ENCODE data around the gene PALMD.

Gene PALMD

DNA sequence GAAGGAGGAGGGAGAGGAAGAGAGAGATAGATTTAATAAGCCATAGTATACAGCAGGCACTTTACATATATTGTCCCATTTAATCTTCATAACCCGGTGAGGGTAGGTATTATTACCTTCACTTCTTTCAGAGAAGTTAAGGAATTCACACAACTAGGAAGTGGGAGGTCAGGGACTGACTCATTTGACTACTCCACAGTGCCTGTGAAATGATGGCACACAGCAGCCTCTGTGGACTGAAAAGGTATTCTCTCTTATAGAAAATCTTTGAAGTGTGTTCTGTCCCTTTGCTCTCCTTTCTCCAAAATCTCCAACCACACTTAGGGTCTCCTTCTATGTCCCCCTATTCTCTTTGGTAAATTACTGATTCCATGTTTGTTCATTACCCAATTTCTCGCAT is 23.9 kb downstream of the PALMD start:
- TF ChIP-seq, protein P1, sequence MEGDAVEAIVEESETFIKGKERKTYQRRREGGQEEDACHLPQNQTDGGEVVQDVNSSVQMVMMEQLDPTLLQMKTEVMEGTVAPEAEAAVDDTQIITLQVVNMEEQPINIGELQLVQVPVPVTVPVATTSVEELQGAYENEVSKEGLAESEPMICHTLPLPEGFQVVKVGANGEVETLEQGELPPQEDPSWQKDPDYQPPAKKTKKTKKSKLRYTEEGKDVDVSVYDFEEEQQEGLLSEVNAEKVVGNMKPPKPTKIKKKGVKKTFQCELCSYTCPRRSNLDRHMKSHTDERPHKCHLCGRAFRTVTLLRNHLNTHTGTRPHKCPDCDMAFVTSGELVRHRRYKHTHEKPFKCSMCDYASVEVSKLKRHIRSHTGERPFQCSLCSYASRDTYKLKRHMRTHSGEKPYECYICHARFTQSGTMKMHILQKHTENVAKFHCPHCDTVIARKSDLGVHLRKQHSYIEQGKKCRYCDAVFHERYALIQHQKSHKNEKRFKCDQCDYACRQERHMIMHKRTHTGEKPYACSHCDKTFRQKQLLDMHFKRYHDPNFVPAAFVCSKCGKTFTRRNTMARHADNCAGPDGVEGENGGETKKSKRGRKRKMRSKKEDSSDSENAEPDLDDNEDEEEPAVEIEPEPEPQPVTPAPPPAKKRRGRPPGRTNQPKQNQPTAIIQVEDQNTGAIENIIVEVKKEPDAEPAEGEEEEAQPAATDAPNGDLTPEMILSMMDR (IDR thresholded peaks at IDR 0.05; ENCODE audit: low read depth, low read length), result no peak
- DNase-seq (ENCODE audit: extremely low read depth, low read depth), result no peak

DNA sequence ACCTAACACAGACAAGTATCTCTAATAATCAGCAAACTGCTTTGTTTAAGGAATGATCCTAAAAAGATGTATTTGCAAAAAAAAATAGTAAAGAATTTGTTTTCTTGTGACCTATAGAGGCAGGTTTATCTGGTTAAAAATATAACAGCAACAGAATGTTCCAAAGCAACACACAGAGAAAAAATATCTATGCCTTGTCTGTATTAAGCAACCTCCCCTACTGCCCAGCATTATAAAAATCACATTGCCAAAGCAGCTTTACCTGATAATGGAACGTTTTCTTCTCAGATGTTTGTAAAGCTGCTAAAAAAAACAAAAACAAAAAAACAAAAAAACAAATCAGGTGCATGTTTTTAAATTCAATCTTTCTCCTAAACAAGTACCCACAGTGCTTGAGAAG is 24.7 kb downstream of the PALMD start:
- TF ChIP-seq, protein P1 (IDR thresholded peaks at IDR 0.05; ENCODE audit: low read depth, low read length), result no peak
- no peak for DNase-seq (ENCODE audit: extremely low read depth, low read depth)

DNA sequence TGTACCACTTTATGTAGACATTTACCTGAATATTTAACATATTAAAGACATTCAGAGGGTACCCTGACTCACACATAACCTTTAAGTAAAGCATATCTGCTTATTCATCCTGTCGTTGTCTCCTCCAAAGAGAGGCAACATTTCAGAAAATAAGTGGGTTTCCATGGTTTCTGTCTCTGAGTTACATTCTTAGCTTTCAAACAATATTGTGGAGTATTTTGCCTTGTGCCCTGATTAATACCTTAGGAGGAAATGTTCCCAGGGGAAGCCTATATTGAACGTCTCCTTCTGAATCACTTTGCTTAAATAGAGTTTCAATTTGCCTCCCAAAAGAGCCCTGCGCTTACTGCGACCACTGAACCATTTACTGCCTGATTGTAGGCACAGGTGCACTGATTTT is 26.1 kb downstream of the PALMD start:
- TF ChIP-seq, protein P1 (IDR thresholded peaks at IDR 0.05; ENCODE audit: low read depth, low read length), result no peak
- no peak for DNase-seq (ENCODE audit: extremely low read depth, low read depth)

DNA sequence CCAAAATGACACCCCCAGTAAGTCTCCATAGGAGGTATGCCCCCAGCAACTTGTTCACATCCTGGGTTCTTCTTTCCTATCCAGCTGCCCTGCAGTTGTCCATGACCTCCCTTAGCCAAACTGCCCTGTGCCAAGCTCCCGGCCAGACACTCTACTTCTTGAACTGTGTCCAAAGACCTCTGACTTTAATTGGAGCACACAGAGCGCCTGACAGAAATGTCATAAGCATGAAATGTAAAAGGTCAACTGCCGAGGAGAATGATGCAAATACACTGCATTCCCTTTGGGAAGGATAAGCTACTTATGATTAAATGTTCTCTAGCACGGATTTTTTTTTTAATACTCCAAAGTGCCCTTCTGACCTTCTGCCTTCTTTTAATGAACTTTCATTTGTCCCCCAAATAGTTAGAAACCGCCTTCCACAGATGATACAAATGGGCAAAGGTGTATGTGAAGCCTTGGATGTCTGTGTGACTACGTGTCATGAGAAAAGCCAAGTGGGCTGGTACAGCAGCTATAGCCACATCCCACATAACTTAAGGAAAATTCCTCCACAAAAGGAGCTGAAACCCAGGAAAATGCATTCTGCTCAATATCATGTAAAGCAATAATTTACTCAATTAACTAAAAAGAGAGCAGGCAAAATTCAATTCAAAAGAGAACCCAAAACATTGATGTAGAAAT is 26.8 kb downstream of the PALMD start:
- TF ChIP-seq, protein P1 (IDR thresholded peaks at IDR 0.05; ENCODE audit: low read depth, low read length), result no peak
- no peak for DNase-seq (ENCODE audit: extremely low read depth, low read depth)

DNA sequence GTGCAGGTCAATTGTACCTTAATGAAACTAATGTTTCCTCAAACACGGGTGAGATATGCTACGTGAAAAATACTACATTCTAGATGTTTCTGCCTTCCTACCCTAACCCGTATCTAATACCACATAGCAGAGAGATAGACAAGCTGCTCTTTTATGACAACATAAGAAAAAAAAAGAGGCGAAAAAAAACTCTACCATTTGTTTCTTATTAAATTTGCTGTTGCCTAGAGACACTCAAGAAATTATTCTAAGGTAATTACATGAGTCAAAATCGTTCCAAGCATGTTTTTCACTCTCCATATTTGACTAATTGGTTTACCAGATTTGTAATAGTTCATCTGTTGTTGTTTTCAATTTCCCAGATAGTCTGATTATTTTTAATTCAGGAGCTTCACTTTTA is 27.4 kb downstream of the PALMD start:
- TF ChIP-seq, protein P1 (IDR thresholded peaks at IDR 0.05; ENCODE audit: low read depth, low read length), result no peak
- no peak for DNase-seq (ENCODE audit: extremely low read depth, low read depth)

DNA sequence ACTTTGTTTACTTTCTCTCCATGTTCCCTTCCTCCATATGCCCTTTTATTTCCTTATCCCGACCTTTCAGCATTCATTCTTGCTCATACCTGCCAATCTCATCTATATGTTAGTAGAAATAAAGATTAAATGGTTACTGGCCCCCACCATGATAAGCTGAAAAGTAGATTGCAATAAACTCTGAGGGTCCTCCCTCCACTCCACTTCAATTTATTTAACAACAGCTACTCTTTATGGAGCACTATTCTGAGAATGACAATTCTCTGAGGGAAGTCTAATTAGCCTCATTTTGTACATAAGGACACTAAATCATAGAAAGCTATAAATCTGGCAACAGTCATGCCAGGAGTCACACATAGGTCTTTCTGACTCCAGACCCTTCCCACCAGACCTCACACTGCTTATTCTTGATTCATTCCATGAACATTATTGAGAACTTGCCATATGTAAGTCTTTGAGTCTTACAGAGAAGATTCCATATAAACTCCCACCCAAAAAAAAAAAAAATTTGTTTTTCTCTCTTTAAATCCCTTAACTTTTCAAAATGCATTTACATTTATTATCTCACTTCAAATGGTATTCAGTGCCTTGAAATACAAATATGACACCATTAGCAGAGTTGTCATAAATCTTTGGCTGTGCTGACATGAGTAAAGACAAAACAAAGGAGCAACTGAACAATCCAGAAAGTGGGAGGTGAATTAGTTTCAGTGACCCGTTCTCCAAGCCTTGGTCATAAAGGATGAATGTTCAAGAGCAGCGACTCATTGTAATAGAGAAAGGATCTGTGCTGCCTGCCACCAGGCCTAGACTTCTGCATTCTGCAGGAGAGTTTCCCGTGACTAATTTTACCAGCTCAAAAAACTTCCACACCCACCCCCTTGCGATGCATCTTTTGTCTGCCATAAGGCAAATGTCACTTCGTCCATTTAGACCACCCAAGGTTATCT is 28.5 kb downstream of the PALMD start:
- DNase-seq (ENCODE audit: extremely low read depth, low read depth), result no peak

More for the DNA sequence above, 28.5 kb downstream of the PALMD start:
- TF ChIP-seq, protein P1 (IDR thresholded peaks at IDR 0.05; ENCODE audit: low read depth, low read length), result no peak

Data from AG09319 (cell line).